IgD-negative memory B cell (primary cell): Measurements from ENCODE around the gene CCDC7. TPM values are rescaled to one million over a fixed set of nuclear protein-coding genes. Genes with fewer than 3 reads are reported as not detected.
A peak's percentile ranks its signal among the peaks of the same experiment; 100 is the strongest.
"Not testable (repeated sequence)": the region's sequence is repeated elsewhere in the genome, so short reads cannot be mapped to it uniquely, and the experiment has no call there.

Experiments used
- H3K27ac Mint-ChIP-seq, 3 donors: one replicate each; pipeline ENCODE4 v1.8.0; 2020 to 2022; ENCODE audit warnings: mild to moderate bottlenecking in 3 of 3, mixed read lengths in 3 of 3, moderate library complexity in 1 of 3
- H3K27me3 Mint-ChIP-seq: one replicate; pipeline ENCODE4 v1.8.0; 2021; ENCODE audit warnings: mixed read lengths
- H3K36me3 Mint-ChIP-seq: one replicate; pipeline ENCODE4 v1.8.0; 2020; ENCODE audit warnings: mild to moderate bottlenecking, mixed read lengths
- H3K4me1 Mint-ChIP-seq, 3 donors: one replicate each; pipeline ENCODE4 v1.8.0; 2020 to 2022; ENCODE audit warnings: mixed read lengths in 3 of 3, mild to moderate bottlenecking in 1 of 3
- H3K4me3 Mint-ChIP-seq, 4 donors: one replicate each; pipeline ENCODE4 v1.8.0; 2020 to 2022; ENCODE audit warnings: mild to moderate bottlenecking in 4 of 4, mixed read lengths in 4 of 4, moderate library complexity in 3 of 4
- H3K9me3 Mint-ChIP-seq, 3 donors: one replicate each; pipeline ENCODE4 v1.8.0; 2020 to 2021; ENCODE audit warnings: mixed read lengths in 3 of 3, mild to moderate bottlenecking in 1 of 3
- polyA plus RNA-seq: library from polyadenylated mRNA; unstranded; fragments of 300-500 nt; fragmentation: Illumina TruSeq; gene quantifications from one replicate; pipeline ENCODE4 v1.2.3, GENCODE V29; 2021

Gene CCDC7
- polyA plus RNA-seq, 1 donor from 2014 or later = 3.9 TPM

- peaks cover 0 to 11% (median 4%) of the 10 kb centered on the region in 3 donors for H3K9me3 Mint-ChIP-seq
- H3K27ac Mint-ChIP-seq = no peak overlapping the region
- no peak overlapping the region for H3K4me3 Mint-ChIP-seq
- no peaks in the 10 kb centered on the region for H3K27me3 Mint-ChIP-seq
- H3K4me1 Mint-ChIP-seq = peaks cover 0 to 4% (median 0%) of the 10 kb centered on the region in 3 donors
- H3K36me3 Mint-ChIP-seq = peaks cover 28% of the 10 kb centered on the region
Measured at GRCh38 chr10:32489158-32489557, 43.2 kb downstream of the CCDC7 start.

GRCh38 chr10:32489901-32490300 is 44.0 kb downstream of the CCDC7 start:
- Mint-ChIP-seq H3K27ac (no peak overlapping the region), H3K27me3 (no peaks in the 10 kb centered on the region), H3K4me1 (peaks cover 0 to 4% (median 0%) of the 10 kb centered on the region in 3 donors), H3K9me3 (peaks cover 0 to 11% (median 4%) of the 10 kb centered on the region in 3 donors), H3K4me3 (peak overlapping the region in 1 of 4 donors; percentile 38), H3K36me3 (peaks cover 31% of the 10 kb centered on the region)

GRCh38 chr10:32494562-32494961 is 48.6 kb downstream of the CCDC7 start:
- H3K4me3 Mint-ChIP-seq, H3K27ac Mint-ChIP-seq, H3K27me3 Mint-ChIP-seq, H3K4me1 Mint-ChIP-seq, H3K9me3 Mint-ChIP-seq: not testable (repeated sequence)
- H3K36me3 Mint-ChIP-seq = peaks cover 28% of the 10 kb centered on the region

DNA sequence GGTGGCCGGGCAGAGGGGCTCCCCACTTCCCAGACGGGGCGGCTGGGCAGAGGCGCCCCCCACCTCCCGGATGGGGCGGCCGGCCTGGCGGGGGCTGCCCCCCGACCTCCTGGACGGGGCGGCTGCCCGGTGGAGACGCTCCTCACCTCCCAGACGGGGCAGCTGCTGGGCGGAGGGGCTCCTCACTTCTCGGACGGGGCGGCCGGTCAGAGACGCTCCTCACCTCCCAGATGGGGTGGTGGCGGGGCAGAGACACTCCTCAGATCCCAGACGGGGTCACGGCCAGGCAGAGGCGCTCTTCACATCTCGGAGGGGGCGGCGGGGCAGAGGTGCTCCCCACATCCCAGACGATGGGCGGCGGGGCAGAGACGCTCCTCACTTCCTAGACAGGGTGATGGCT is 54.2 kb downstream of the CCDC7 start:
- not testable (repeated sequence) for H3K4me3 Mint-ChIP-seq, H3K4me1 Mint-ChIP-seq, H3K27ac Mint-ChIP-seq, H3K27me3 Mint-ChIP-seq
- peaks cover 34% of the 10 kb centered on the region for H3K36me3 Mint-ChIP-seq
- H3K9me3 Mint-ChIP-seq = peaks cover 3 to 13% (median 6%) of the 10 kb centered on the region in 3 donors

DNA sequence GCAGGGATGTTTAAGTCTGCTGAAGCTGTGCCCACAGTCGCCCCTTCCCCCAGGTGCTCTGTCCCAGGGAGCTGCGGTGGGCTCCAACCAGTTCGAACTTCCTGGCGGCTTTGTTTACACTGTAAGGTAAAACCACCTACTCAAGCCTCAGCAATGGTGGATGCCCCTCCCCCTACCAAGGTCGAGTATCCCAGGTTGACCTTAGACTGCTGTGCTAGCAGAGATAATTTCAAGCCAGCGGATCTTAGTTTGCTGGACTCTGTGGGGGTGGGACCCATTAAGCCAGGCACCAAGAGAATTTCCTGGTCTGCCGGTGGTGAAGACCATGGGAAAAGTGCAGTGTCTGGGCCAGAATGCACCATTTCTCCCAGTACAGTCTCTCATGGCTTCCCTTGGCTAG is 56.0 kb downstream of the CCDC7 start:
- Mint-ChIP-seq H3K4me1 (no peaks in the 10 kb centered on the region), H3K9me3 (peaks cover 3 to 10% (median 5%) of the 10 kb centered on the region in 3 donors), H3K36me3 (peaks cover 32% of the 10 kb centered on the region), H3K4me3 (no peak overlapping the region), H3K27ac (no peak overlapping the region), H3K27me3 (no peaks in the 10 kb centered on the region)

GRCh38 chr10:32505762-32506420 is 60.0 kb downstream of the CCDC7 start:
- not testable (repeated sequence) for H3K4me1 Mint-ChIP-seq, H3K4me3 Mint-ChIP-seq, H3K27ac Mint-ChIP-seq, H3K27me3 Mint-ChIP-seq, H3K9me3 Mint-ChIP-seq
- H3K36me3 Mint-ChIP-seq = peaks cover 27% of the 10 kb centered on the region

- H3K27ac Mint-ChIP-seq = no peak overlapping the region
- H3K36me3 Mint-ChIP-seq = peaks cover 12% of the 10 kb centered on the region
- no peak overlapping the region for H3K4me3 Mint-ChIP-seq
Measured at GRCh38 chr10:32511599-32511998, 65.7 kb downstream of the CCDC7 start.

GRCh38 chr10:32516567-32517495 is 70.9 kb downstream of the CCDC7 start:
- Mint-ChIP-seq H3K27ac (no peak overlapping the region), H3K36me3 (peaks cover 4% of the 10 kb centered on the region), H3K27me3 (no peaks in the 10 kb centered on the region), H3K4me1 (peaks cover 0 to 1% (median 0%) of the 10 kb centered on the region in 3 donors), H3K4me3 (no peak overlapping the region), H3K9me3 (peaks cover 0 to 11% (median 8%) of the 10 kb centered on the region in 3 donors)

More at GRCh38 chr10:32511599-32511998, 65.7 kb downstream of the CCDC7 start:
- no peaks in the 10 kb centered on the region for H3K9me3 Mint-ChIP-seq
- H3K4me1 Mint-ChIP-seq = peaks cover 0 to 1% (median 0%) of the 10 kb centered on the region in 3 donors
- H3K27me3 Mint-ChIP-seq = no peaks in the 10 kb centered on the region

DNA sequence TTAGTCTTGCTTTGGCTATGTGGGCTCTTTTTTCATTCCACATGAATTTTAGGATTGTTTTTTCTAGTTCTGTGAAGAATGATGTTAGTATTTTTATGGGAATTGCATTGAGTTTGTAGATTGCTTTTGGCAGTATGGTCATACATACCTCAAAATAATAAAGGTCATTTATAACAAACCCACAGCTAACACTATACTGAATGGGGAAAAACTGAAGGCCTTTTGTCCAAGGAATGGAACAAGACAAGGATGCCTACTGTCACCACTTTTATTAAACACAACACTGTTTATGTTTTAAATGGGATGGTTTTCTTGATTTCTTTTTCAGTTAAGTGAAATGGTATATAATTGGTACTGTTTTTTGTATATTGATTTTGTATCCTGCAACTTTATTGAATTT is 84.3 kb downstream of the CCDC7 start:
- Mint-ChIP-seq H3K9me3 (peaks cover under 1 to 13% (median 5%) of the 10 kb centered on the region in 3 donors), H3K4me3 (no peak overlapping the region), H3K36me3 (peaks cover 2% of the 10 kb centered on the region), H3K4me1 (no peaks in the 10 kb centered on the region), H3K27me3 (no peaks in the 10 kb centered on the region), H3K27ac (no peak overlapping the region)

DNA sequence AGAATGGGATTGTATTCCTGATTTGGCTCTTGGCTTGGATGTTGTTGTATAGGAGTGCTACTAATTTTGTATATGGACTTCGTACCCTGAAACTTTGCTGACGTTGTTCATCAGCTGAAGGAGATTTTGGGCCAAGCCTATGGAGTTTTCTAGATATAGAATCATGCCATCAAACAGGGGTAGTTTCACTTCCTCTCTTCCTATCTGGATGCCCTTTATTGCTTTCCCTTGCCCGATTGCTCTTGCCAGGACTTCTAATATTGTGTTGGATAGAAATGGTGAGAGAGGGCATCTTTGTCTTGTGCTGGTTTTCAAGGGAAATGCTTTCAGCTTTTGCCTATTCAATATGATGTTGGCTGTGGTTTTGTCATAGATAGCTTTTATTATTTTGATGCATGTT is 92.3 kb downstream of the CCDC7 start:
- Mint-ChIP-seq H3K27ac (no peak overlapping the region), H3K27me3 (no peaks in the 10 kb centered on the region), H3K9me3 (peaks cover 2 to 15% (median 5%) of the 10 kb centered on the region in 3 donors), H3K4me3 (no peak overlapping the region), H3K36me3 (peaks cover 8% of the 10 kb centered on the region), H3K4me1 (no peaks in the 10 kb centered on the region)

GRCh38 chr10:32540691-32541470 is 94.9 kb downstream of the CCDC7 start:
- Mint-ChIP-seq H3K4me1 (no peaks in the 10 kb centered on the region), H3K4me3 (no peak overlapping the region), H3K27ac (no peak overlapping the region), H3K9me3 (peaks cover 0 to 2% (median 0%) of the 10 kb centered on the region in 3 donors), H3K27me3 (no peaks in the 10 kb centered on the region), H3K36me3 (peaks cover 6% of the 10 kb centered on the region)

GRCh38 chr10:32548208-32548607 is 102.3 kb downstream of the CCDC7 start:
- Mint-ChIP-seq H3K36me3 (peaks cover 4% of the 10 kb centered on the region), H3K9me3 (peaks cover 2 to 9% (median 4%) of the 10 kb centered on the region in 3 donors), H3K4me3 (no peak overlapping the region), H3K27me3 (no peaks in the 10 kb centered on the region), H3K4me1 (peaks cover 0 to 2% (median 0%) of the 10 kb centered on the region in 3 donors), H3K27ac (no peak overlapping the region)

DNA sequence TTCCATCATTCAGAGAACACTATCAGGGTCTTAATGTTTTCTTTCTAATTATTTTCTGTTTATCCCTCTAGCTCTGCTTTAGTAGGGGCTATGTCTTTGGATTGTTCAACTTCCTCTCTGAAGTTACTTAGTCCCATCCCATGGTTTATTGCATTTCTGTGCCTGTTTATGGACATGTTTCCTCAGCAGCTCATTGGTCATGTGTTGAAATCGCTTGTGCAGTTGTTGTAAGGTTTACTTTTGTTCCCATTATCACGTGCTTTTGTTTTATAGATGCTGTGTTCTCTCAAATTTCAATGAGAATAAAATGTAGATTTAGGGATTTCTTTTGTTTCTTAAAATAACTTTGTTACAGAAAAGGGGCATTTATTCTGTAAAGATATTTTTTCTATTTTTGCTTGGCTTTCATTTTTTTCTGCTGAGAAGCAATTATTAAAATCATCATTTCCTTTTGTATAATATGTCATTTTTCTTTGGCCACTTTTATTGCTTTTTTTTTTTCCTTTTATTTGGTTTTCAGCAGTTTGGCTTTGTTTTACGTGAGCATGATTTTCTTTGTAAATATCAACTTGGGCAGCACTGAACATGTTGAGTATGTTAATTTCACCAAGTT is 110.9 kb downstream of the CCDC7 start:
- Mint-ChIP-seq H3K4me1 (no peaks in the 10 kb centered on the region), H3K27me3 (no peaks in the 10 kb centered on the region), H3K36me3 (no peaks in the 10 kb centered on the region), H3K4me3 (no peak overlapping the region), H3K9me3 (peaks cover 0 to 5% (median 0%) of the 10 kb centered on the region in 3 donors), H3K27ac (no peak overlapping the region)

DNA sequence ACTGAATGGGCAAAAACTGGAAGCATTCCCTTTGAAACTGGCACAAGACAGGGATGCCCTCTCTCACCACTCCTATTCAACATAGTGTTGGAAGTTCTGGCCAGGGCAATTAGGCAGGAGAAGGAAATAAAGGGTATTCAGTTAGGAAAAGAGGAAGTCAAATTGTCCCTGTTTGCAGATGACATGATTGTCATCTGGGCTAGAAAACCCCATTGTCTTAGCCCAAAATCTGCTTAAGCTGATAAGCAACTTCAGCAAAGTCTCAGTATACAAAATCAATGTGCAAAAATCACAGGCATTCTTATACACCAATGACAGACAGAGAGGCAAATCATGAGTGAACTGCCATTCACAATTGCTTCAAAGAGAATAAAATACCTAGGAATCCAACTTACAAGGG is 116.8 kb downstream of the CCDC7 start:
- not testable (repeated sequence) for H3K4me1 Mint-ChIP-seq, H3K4me3 Mint-ChIP-seq, H3K27me3 Mint-ChIP-seq, H3K9me3 Mint-ChIP-seq, H3K36me3 Mint-ChIP-seq, H3K27ac Mint-ChIP-seq
